ENCODE measurements around the gene TBXA2R.

- TF ChIP-seq CTCF (conservative IDR thresholded peaks at IDR 0.05) (no peak), EZH2 (IDR thresholded peaks at IDR 0.05; ENCODE audit: low read depth) (no peak)
These were observed 39.8 kb upstream of the TBXA2R start for GRCh38 chr19:3646336-3647092.

All from PC-9 (cell line).